Measurements from ENCODE around the gene TRAFD1. TPM values are rescaled to one million over a fixed set of nuclear protein-coding genes. Genes with fewer than 3 reads are reported as not detected.

Gene TRAFD1
- total and polyA plus RNA-seq, 2 of the 8 experiments (the other 6 are each of a cell fraction or from before 2014, with no cell fraction given), result 18.1 to 33.1 TPM

DNA sequence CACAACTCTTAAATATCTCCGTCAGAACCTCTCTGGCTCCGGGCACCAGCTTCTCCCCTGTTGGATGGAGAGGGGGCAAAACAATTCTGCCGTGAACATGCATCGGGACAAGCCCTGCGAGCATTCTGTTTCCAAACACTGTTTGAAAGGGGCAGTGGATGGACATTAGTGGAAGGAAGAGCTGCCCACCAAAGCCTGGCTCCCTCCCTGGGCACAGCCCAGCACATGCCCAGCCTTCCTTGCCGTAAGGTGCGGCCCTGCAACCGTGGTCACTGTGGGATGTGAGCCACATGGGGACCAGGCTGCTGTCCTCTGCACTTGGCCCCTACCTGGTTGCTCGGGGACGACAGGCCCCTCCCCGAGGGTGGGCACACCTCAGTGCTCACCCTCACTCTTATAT, 54.0 kb downstream of the TRAFD1 start (continued):
- TF ChIP-seq RNF2 (IDR thresholded peaks at IDR 0.05; ENCODE audit: borderline replicate concordance, low read depth, low read length, missing control alignments, poor library complexity, severe bottlenecking), result no peak
- TF ChIP-seq SP1 (IDR thresholded peaks at IDR 0.05; ENCODE audit: low read depth, low read length), result no peak

All from H1 (cell line).